RPMI8226 (cell line): Measurements from ENCODE around the gene WDR7.

Source experiments
- DNase-seq: peaks from one replicate; pipeline ENCODE4 v3.0.0-alpha.2; 2015

Gene WDR7

GRCh38 chr18:57052759-57053158 is 401.6 kb downstream of the WDR7 start:
- no peak for DNase-seq

GRCh38 chr18:57054891-57055290 is 403.7 kb downstream of the WDR7 start:
- DNase-seq, result no peak

DNA sequence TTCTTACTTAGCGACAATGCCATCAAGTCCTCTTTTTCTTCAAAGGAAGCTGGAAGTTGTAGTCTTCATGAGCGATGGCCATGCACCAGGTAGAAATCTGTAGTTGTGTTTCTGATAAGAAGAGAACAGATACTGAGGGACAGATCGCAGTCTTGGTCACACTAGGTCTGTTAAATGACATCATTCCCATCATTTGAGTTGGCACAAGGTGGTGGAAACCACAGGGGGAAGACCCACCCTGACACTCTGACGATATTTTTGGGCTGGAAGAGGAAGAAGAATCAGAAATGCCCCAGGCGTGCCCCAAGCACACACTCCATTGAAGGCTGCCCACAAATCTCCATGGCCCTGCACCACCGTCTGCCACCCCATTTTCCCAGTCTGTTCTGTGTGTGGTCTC is 406.7 kb downstream of the WDR7 start:
- no peak for DNase-seq

DNA sequence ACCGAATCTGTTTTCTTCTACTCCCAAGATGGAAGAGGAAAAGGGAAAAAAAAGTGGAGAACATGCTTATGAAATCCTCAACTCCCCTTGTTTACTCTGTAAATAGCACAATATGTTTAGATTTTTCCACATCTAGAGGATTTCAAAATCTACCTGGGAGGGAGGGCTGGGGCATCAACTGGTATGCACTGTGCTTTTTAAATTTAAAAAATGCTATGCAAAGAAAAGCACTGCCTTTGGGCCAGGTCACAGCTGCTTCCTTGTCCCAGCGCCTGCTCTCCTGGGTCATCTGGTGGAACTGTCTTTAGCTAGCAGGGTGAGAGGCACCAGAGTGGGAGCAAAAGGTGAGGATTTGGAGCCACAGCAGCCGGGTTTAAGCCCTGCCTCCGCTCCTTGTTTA is 407.6 kb downstream of the WDR7 start:
- no peak for DNase-seq

- no peak for DNase-seq
These were observed 408.2 kb downstream of the WDR7 start for GRCh38 chr18:57059366-57059765.

- no peak for DNase-seq
These were observed 409.7 kb downstream of the WDR7 start for GRCh38 chr18:57060814-57061213.

DNA sequence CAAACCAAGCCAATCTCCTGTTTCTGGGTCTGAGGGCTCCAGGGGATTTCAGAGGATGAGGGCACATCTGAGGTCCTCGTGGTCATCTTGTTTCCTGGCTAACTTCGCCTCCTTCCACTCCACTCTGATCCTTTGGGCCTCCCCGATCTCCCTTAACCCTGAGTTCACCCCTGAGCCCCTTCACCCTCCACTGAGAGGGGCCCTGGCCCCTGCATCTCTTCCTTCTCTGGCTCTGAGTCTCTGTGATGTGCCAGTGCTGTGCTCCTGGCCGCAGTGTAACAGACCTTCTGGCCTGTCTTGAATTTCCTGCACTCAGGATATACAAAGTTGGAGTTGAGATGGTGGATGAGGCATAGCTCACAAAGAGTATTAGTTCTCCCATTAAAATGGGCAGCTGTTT is 411.0 kb downstream of the WDR7 start:
- DNase-seq, result no peak

DNA sequence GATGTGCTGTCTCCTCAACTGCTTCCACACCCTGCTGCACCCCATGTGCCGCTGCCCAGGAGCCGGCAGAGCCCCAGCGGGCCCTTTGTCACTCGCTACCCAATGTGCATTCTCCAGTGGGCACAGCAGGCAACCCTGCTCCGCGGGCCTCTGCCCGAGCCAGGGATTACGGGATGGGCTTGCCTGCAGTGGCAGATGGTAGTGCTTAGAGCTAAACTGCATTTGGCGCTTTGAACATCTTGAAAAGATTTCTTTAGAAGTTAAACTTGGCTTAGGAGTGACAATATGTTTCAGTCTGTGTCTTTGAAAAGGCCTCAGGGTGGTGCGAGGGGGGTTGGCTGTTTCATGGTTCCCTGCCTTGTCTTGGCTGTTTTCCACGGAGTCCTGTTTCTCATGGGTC is 411.7 kb downstream of the WDR7 start:
- no peak for DNase-seq

- DNase-seq, result no peak
These were observed 412.5 kb downstream of the WDR7 start for GRCh38 chr18:57063601-57064103.

DNA sequence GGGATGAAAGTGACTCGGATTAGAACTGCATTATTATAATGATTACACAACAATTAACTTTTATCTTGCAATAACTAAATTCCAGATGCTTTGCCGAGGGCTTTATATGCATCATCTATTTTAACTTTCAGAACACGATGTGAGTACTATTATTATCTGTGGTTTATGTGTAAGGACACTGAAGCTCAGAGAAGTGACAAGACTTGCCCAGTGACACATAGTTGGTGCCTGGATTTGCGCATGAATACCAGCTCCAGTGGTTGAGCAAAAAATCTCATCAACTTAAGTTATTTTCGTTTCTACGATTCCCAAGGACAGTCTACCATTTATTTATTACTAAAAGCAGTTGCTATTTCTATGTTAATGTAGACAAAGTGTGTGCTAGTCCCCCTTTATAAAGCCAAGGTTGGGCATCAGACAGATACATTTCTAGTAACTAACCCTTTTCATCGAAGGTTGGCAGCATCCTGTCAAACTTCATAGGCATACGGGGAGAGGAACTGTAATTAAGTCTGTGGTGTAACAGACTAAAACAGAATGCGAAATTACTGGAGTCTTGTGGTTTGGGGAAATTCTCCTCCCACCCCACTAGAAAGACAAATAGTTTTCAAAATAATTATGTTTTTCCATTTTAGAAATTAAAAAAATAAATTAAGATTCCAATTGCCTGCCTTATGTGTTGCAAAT is 422.5 kb downstream of the WDR7 start:
- no peak for DNase-seq

DNA sequence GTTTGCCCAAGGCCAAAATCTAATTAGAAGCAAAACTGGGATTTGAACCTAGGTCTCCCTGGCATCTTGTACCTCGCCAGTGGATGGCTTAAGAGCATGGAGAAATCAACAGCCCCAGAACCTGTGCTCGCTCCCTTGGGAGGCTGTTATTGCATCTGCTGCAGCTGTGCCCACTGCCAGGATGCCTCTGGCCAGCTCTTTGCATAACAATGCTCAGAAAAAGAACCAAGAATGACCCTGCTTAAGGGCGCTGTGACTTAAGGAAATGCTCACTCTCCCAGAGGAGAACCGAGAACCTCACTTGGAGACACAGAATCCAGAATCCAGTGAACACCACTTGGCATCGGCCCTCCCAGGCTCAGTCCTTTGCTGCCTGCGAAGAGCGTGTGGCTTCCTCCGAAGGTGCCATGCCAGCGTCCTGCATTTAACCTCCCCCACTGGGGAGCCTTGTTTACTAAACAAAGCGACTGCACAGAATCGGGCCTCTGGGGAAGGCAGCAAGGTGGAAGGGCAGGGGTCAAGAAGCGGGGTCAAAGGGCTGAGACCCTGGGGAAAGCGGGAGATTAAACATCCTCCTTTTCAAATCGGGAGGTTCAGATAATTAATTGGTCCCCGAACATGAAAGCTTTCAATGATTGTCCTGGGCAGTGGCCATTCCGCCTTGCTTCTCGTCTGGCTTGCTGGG is 424.7 kb downstream of the WDR7 start:
- no peak for DNase-seq

- no peak for DNase-seq
These were observed 426.0 kb downstream of the WDR7 start for GRCh38 chr18:57077005-57077765.

GRCh38 chr18:57077786-57078552 is 426.8 kb downstream of the WDR7 start:
- DNase-seq, result no peak

DNA sequence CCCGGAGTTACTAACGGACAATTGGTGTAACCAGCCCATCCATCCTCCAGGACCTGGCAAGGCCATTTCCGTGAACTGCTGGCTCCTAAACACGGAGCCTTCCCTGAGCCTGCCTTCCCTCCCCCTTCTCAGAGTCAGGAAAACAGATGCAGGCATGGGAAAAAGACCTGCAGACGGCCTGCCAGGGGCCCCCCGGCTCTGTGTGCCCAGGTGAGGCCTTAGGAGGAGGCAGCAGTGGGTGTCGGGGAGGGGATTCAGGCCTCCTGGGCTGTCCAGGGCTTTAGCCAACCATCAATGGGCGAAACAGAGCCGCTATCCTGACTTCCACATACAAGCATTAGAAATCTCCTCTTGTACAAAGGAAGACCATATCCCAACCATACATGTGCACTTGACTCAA is 427.5 kb downstream of the WDR7 start:
- DNase-seq, result no peak

DNA sequence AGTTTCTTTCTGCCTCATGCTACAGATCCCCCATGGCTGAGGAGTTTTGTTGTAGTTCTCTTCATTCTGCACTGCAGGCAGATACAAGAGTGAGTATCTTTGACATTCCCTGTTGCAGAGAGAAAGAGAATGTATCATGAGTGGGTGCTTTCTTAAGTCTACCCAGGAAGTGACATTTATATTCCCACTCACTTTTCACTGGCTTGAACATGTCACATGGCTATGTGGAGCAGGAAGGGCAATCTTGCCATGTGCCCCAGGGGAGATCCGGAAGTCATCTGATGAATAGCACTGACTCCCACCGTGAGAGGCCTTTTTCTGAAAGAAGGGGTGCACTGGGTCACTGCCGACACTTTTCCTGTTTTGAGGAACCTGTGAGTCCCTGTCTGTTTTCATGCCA is 429.3 kb downstream of the WDR7 start:
- no peak for DNase-seq

DNA sequence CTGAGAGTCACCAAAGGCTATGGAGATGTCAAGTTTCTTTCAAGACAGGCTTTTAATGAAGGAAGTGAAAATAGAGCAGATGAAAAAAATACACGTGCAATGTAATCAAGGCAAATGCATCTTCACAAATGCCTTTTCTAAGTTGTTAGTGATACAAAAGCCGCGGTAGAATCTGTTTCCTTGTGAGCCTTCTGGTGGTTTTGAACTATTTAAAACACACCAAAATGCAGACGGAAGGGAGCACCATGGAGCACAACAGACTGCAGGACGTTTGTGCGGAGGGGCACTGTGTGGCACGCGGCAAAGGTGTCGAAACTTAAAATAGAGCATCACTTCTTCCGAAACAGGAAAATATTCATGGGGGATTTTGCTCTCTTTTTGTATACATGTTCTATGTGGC is 430.7 kb downstream of the WDR7 start:
- no peak for DNase-seq

DNA sequence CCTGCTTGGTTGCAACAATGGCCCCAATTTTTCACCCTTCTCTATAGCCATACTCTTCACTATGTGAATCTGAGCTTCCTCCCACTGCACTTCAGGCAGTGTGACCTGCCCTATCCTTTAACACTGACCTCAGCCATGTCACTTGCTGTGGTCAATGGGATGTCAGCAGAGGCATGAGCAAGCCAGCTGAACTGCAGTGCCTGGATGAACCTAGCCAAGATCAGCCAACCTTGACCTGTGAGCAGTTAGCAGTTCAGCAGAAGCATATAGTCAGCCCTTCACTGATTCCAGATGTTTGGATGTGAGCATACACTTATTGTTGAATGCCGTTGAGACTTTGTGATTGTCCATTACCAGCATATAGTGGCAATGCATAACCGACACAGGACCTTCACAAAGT is 432.3 kb downstream of the WDR7 start:
- DNase-seq, result no peak

- DNase-seq, result no peak
These were observed 433.4 kb downstream of the WDR7 start for GRCh38 chr18:57084331-57085271.

GRCh38 chr18:57085371-57085770 is 434.2 kb downstream of the WDR7 start:
- no peak for DNase-seq

- DNase-seq, result no peak
These were observed 435.0 kb downstream of the WDR7 start for GRCh38 chr18:57086163-57086562.
